ENCODE measurements around the gene DNMT3B.
"Not testable (repeated sequence)": the region's sequence is repeated elsewhere in the genome, so short reads cannot be mapped to it uniquely, and the experiment has no call there.

- not testable (repeated sequence) for TF ChIP-seq CTCF (IDR thresholded peaks at IDR 0.05; ENCODE audit: low read depth, low read length); MYC (IDR thresholded peaks at IDR 0.05; ENCODE audit: low read depth, low read length); POLR2A (IDR thresholded peaks at IDR 0.05; ENCODE audit: extremely low read depth, insufficient read length)
These were observed 35.4 kb downstream of the DNMT3B start for GRCh38 chr20:32797571-32797970.
